Vagina (tissue), 2 donors: ENCODE results near the gene GUSB.

Experiments used
- POLR2A ChIP-seq, 2 donors: fragments of 450-650 bp; IDR thresholded peaks; one replicate each; pipeline ENCODE4 v1.6.1; 2017; ENCODE audit warnings: antibody characterized with exemption in 2 of 2, mild to moderate bottlenecking in 2 of 2, moderate library complexity in 2 of 2
- TF ChIP-seq, protein P1 (sequence below), 3 experiments: fragments of 450-650 bp in 2 of 3; fragments of 200-600 bp in 1 of 3; sonication (generic) in 1 of 3; IDR thresholded peaks; one replicate each; pipeline ENCODE4 v1.5.1; 2017 to 2019; ENCODE audit warnings: antibody characterized with exemption in 3 of 3, mild to moderate bottlenecking in 2 of 3, moderate library complexity in 2 of 3

DNA sequence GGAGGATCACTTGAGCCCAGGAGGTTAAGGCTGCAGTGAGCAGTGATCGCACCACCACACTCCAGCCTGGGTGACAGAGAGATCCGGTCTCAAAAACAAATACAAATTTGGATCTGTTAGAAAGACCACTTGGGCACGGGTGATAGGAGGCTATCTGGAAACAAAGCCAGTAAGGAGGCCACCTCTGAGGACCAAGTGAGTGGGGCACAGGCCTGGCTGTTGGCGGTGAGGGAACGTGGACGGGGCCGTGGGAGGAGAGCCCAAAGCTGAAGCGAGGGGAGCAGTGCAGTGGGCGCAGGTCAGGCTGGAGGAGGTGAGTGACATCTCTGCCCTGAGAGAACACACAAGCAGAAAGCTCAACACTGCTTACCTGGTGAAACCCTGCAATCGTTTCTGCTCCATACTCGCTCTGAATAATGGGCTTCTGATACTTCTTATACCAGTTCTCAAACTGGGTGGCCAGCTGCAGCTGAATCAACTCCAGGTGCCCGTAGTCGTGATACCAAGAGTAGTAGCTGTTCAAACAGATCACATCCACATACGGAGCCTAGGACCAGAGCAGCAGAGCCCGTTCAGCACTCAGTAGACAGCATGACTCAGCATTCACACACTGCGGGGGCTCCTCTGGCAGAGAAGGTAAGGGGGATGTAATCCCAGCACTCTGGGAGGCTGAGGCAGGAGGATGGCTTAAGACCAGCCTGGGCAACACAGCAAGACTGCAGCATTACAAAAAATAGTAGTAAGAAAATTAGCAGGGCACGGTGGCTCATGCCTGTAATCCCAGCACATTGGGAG lies 14.5 kb downstream of the GUSB start:
- no peak for TF ChIP-seq POLR2A (IDR thresholded peaks at IDR 0.05)
- TF ChIP-seq, protein P1, sequence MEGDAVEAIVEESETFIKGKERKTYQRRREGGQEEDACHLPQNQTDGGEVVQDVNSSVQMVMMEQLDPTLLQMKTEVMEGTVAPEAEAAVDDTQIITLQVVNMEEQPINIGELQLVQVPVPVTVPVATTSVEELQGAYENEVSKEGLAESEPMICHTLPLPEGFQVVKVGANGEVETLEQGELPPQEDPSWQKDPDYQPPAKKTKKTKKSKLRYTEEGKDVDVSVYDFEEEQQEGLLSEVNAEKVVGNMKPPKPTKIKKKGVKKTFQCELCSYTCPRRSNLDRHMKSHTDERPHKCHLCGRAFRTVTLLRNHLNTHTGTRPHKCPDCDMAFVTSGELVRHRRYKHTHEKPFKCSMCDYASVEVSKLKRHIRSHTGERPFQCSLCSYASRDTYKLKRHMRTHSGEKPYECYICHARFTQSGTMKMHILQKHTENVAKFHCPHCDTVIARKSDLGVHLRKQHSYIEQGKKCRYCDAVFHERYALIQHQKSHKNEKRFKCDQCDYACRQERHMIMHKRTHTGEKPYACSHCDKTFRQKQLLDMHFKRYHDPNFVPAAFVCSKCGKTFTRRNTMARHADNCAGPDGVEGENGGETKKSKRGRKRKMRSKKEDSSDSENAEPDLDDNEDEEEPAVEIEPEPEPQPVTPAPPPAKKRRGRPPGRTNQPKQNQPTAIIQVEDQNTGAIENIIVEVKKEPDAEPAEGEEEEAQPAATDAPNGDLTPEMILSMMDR (IDR thresholded peaks at IDR 0.05) = no peak
